Measurements from ENCODE around the gene GUCD1. TPM values are rescaled to one million over a fixed set of nuclear protein-coding genes. Genes with fewer than 3 reads are reported as not detected.

Gene GUCD1
- polyA plus RNA-seq, 1 donor (not counting 4 experiments of a cell fraction or from before 2014, with no cell fraction given) = 43.0 TPM

DNA sequence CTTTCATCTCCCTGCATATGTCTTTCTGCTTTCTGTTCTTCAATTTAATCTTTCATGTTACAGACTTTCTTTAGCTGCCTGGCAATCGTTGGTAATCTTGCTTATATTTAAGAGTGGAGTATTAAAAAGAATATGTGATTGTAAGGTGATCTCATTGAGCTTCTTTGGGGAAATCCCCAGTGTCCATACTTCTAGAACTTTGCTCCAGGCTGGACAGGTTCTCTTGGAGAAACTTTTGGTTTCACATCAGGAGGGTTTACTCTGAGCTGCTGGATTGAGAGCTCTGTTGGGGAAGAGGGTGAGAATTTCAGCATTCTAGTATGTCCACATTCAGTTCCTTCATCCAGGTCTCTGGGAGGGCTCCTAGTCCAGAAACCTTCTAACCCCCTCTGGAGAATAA is 21.8 kb upstream of the GUCD1 start:
- H3K36me3 ChIP-seq (ENCODE audit: control insufficient read depth in 2 of 2, extremely low read depth in 1 of 2, insufficient read depth in 2 of 2, low read length in 2 of 2) = peaks cover 6 to 19% of the 10 kb centered on the region in 2 experiments

DNA sequence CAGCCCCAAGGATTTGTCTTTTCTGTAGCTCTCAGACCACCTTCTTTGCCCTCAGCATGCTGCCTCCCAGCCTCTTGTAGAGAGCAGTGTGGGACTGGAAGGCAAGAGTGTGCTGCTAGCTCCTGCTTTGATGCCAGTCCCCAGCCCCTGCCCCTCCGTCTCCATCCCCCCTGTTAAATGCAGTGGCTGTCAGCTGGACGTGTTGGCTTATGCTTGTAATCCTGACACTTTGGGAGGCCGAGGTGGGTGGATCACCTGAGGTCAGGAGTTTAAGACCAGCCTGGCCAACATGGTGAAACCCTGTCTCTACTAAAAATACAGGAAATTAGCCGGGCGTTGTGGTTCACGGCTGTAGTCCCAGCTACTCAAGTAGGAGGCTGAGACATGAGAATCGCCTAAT is 16.3 kb upstream of the GUCD1 start:
- Histone ChIP-seq H3K36me3 (ENCODE audit: control insufficient read depth in 2 of 2, extremely low read depth in 1 of 2, insufficient read depth in 2 of 2, low read length in 2 of 2) (peaks cover 24 to 41% of the 10 kb centered on the region in 2 experiments), H2AFZ (ENCODE audit: control insufficient read depth, low read length) (no peak overlapping the region), H3K4me3 (ENCODE audit: control insufficient read depth in 2 of 3, extremely low read depth in 1 of 3, insufficient read depth in 2 of 3, low read depth in 1 of 3, low read length in 3 of 3) (no peak overlapping the region), H3K9me3 (ENCODE audit: control insufficient read depth, low read depth, low read length) (no peaks in the 10 kb centered on the region), H3K4me2 (ENCODE audit: control insufficient read depth, extremely low read depth, insufficient read depth, low read depth, low read length) (no peak overlapping the region), H3K9me1 (ENCODE audit: control insufficient read depth, extremely low read depth, insufficient read depth, low read length) (no peaks in the 10 kb centered on the region), H3K4me1 (ENCODE audit: control insufficient read depth, extremely low read depth, insufficient read depth, low read length) (no peaks in the 10 kb centered on the region), H3K27me3 (ENCODE audit: control insufficient read depth, extremely low read depth, insufficient read depth, low read length) (no peaks in the 10 kb centered on the region), H3K79me2 (ENCODE audit: control insufficient read depth, insufficient read depth, low read length) (peaks cover 30% of the 10 kb centered on the region), H4K20me1 (ENCODE audit: control insufficient read depth, extremely low read depth, insufficient read depth, low read length) (peaks cover 6% of the 10 kb centered on the region), H3K9ac (ENCODE audit: control insufficient read depth, extremely low read depth, insufficient read depth, low read length) (no peak overlapping the region), H3K27ac (ENCODE audit: control insufficient read depth, insufficient read depth, low read length) (no peak overlapping the region)
- DNase-seq (ENCODE audit: low read depth, low spot score) (no peak), FAIRE-seq (no peak)
- dilution Hi-C loops (cut with MboI; ENCODE audit: extremely low pct_ligation_motif_present, low sequenced_read_pairs) = no loop called here
- TF ChIP-seq EZH2 (IDR thresholded peaks at IDR 0.05; ENCODE audit: low read length) = no peak
- TF ChIP-seq, protein P1, sequence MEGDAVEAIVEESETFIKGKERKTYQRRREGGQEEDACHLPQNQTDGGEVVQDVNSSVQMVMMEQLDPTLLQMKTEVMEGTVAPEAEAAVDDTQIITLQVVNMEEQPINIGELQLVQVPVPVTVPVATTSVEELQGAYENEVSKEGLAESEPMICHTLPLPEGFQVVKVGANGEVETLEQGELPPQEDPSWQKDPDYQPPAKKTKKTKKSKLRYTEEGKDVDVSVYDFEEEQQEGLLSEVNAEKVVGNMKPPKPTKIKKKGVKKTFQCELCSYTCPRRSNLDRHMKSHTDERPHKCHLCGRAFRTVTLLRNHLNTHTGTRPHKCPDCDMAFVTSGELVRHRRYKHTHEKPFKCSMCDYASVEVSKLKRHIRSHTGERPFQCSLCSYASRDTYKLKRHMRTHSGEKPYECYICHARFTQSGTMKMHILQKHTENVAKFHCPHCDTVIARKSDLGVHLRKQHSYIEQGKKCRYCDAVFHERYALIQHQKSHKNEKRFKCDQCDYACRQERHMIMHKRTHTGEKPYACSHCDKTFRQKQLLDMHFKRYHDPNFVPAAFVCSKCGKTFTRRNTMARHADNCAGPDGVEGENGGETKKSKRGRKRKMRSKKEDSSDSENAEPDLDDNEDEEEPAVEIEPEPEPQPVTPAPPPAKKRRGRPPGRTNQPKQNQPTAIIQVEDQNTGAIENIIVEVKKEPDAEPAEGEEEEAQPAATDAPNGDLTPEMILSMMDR (optimal IDR thresholded peaks at IDR 0.05 in 1 of 3, IDR thresholded peaks at IDR 0.05 in 1 of 3, conservative IDR thresholded peaks at IDR 0.05 in 1 of 3; ENCODE audit: extremely low read depth in 1 of 3, insufficient read depth in 2 of 3, low read length in 3 of 3) = no peak

More for the DNA sequence above, 21.8 kb upstream of the GUCD1 start:
- no peak overlapping the region for H2AFZ ChIP-seq (ENCODE audit: control insufficient read depth, low read length)
- H4K20me1 ChIP-seq (ENCODE audit: control insufficient read depth, extremely low read depth, insufficient read depth, low read length) = no peaks in the 10 kb centered on the region
- FAIRE-seq (no peak), DNase-seq (ENCODE audit: low read depth, low spot score) (no peak)
- H3K9ac ChIP-seq (ENCODE audit: control insufficient read depth, extremely low read depth, insufficient read depth, low read length) = peak overlapping the region; percentile 10
- H3K4me1 ChIP-seq (ENCODE audit: control insufficient read depth, extremely low read depth, insufficient read depth, low read length) = peaks cover 34% of the 10 kb centered on the region
- dilution Hi-C loops (cut with MboI; ENCODE audit: extremely low pct_ligation_motif_present, low sequenced_read_pairs) = no loop called here
- H3K79me2 ChIP-seq (ENCODE audit: control insufficient read depth, insufficient read depth, low read length) = no peaks in the 10 kb centered on the region
- H3K4me3 ChIP-seq (ENCODE audit: control insufficient read depth in 2 of 3, extremely low read depth in 1 of 3, insufficient read depth in 2 of 3, low read depth in 1 of 3, low read length in 3 of 3) = no peak overlapping the region
- no peaks in the 10 kb centered on the region for H3K9me1 ChIP-seq (ENCODE audit: control insufficient read depth, extremely low read depth, insufficient read depth, low read length)
- no peaks in the 10 kb centered on the region for H3K27me3 ChIP-seq (ENCODE audit: control insufficient read depth, extremely low read depth, insufficient read depth, low read length)
- H3K4me2 ChIP-seq (ENCODE audit: control insufficient read depth, extremely low read depth, insufficient read depth, low read depth, low read length) = no peak overlapping the region
- H3K27ac ChIP-seq (ENCODE audit: control insufficient read depth, insufficient read depth, low read length) = peak overlapping the region; percentile 52
- TF ChIP-seq, protein P1 (optimal IDR thresholded peaks at IDR 0.05 in 1 of 3, IDR thresholded peaks at IDR 0.05 in 1 of 3, conservative IDR thresholded peaks at IDR 0.05 in 1 of 3; ENCODE audit: extremely low read depth in 1 of 3, insufficient read depth in 2 of 3, low read length in 3 of 3) = no peak
- no peak for TF ChIP-seq EZH2 (IDR thresholded peaks at IDR 0.05; ENCODE audit: low read length)
- no peaks in the 10 kb centered on the region for H3K9me3 ChIP-seq (ENCODE audit: control insufficient read depth, low read depth, low read length)
